PFSK-1 (cell line): ENCODE measurements around the gene PM20D2.

Source experiments
- FOXP2 ChIP-seq: optimal IDR thresholded peaks from 2 replicates; pipeline ENCODE3; 2011; ENCODE audit warnings: borderline replicate concordance, control low read depth, inconsistent platforms; ENCODE audit not compliant: insufficient read depth; ENCODE audit errors: extremely low read length, extremely low read depth
- POLR2AphosphoS5 ChIP-seq: IDR thresholded peaks from 2 replicates; pipeline ENCODE4 v1.6.1; 2012; ENCODE audit warnings: low read depth, mild to moderate bottlenecking, control low read depth, low read length, moderate library complexity
- SIN3A ChIP-seq: IDR thresholded peaks from 2 replicates; pipeline ENCODE4 v1.6.1; 2012; ENCODE audit warnings: mild to moderate bottlenecking, low read length, moderate library complexity, borderline replicate concordance; ENCODE audit not compliant: insufficient read depth
- TAF1 ChIP-seq: IDR thresholded peaks from 2 replicates; pipeline ENCODE4 v1.6.1; 2012; ENCODE audit warnings: low read length, control low read depth, borderline replicate concordance; ENCODE audit not compliant: insufficient read depth
- TF ChIP-seq, protein P1 (sequence below), 2 experiments: IDR thresholded peaks; 2 replicates each; pipeline versions ENCODE4 v1.6.1 to v1.8.0; 2011 to 2012; ENCODE audit warnings: low read depth in 2 of 2, low read length in 2 of 2, control low read depth in 1 of 2, inconsistent platforms in 1 of 2, mild to moderate bottlenecking in 1 of 2, moderate library complexity in 1 of 2; ENCODE audit not compliant: insufficient read depth in 1 of 2

PM20D2 gene

DNA sequence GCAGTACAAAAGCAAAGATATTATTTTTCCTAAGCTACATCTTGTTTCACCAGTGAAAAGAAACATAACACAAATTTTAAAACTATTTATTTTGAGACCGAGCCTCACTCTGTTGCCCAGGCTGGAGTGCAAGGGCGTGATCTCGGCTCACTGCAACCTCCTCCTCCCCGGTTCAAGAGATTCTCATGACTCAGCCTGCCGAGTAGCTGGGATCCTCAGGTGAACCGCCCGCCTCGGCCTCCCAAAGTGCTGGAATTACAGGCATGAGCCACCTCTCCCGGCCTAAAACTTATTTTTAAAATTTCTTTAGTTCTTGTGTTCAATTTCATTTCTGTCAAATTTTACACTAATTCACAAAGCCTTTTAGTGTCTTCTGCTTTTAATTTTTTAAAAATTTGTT is 33.9 kb upstream of the PM20D2 start:
- no peak for TF ChIP-seq TAF1
- no peak for TF ChIP-seq SIN3A

- TF ChIP-seq SIN3A = no peak
- TF ChIP-seq, protein P1, sequence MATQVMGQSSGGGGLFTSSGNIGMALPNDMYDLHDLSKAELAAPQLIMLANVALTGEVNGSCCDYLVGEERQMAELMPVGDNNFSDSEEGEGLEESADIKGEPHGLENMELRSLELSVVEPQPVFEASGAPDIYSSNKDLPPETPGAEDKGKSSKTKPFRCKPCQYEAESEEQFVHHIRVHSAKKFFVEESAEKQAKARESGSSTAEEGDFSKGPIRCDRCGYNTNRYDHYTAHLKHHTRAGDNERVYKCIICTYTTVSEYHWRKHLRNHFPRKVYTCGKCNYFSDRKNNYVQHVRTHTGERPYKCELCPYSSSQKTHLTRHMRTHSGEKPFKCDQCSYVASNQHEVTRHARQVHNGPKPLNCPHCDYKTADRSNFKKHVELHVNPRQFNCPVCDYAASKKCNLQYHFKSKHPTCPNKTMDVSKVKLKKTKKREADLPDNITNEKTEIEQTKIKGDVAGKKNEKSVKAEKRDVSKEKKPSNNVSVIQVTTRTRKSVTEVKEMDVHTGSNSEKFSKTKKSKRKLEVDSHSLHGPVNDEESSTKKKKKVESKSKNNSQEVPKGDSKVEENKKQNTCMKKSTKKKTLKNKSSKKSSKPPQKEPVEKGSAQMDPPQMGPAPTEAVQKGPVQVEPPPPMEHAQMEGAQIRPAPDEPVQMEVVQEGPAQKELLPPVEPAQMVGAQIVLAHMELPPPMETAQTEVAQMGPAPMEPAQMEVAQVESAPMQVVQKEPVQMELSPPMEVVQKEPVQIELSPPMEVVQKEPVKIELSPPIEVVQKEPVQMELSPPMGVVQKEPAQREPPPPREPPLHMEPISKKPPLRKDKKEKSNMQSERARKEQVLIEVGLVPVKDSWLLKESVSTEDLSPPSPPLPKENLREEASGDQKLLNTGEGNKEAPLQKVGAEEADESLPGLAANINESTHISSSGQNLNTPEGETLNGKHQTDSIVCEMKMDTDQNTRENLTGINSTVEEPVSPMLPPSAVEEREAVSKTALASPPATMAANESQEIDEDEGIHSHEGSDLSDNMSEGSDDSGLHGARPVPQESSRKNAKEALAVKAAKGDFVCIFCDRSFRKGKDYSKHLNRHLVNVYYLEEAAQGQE (IDR thresholded peaks at IDR 0.05; ENCODE audit: insufficient read depth in 1 of 2, low read depth in 2 of 2, low read length in 2 of 2) = no peak
- no peak for TF ChIP-seq POLR2AphosphoS5
- no peak for TF ChIP-seq TAF1
- no peak for TF ChIP-seq FOXP2
Observed at GRCh38 chr6:89116702-89117101, 29.2 kb upstream of the PM20D2 start.

- TF ChIP-seq POLR2AphosphoS5 (no peak), SIN3A (no peak), FOXP2 (peak; percentile 9), TAF1 (no peak)
- TF ChIP-seq, protein P1 (IDR thresholded peaks at IDR 0.05; ENCODE audit: insufficient read depth in 1 of 2, low read depth in 2 of 2, low read length in 2 of 2) = 0 out of 4 replicates have a peak, but pooled peaks of 1 of the 2 experiments have one; percentile 6
Observed at GRCh38 chr6:89117211-89118108, 28.4 kb upstream of the PM20D2 start, which contains the start of gene SRSF12. Gene SRSF12 (minus strand): TSS chr6:89118071. CDS start chr6:89117887, 184 bp downstream.

DNA sequence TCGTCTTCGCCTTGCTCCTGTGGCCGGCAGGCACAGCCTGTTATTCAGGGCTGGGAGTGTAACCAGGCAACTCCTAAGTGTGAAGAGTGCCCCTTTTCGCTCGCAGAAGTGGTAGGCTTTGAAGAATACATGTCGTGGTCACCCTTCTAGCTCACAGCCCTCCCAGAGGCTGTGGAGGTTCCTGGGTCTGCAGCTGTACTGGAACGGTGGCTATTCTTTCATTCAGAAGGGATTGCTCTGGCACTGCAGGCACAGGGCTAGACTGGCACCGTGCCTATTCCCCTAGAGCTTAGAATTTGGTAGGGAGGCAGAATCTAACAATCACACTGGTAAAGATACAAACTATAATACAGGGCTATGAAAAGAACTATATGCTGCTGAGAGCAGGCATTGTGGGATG is 26.9 kb upstream of the PM20D2 start:
- TF ChIP-seq TAF1 = no peak
- TF ChIP-seq, protein P1 (IDR thresholded peaks at IDR 0.05; ENCODE audit: insufficient read depth in 1 of 2, low read depth in 2 of 2, low read length in 2 of 2) = no peak
- no peak for TF ChIP-seq SIN3A
- TF ChIP-seq FOXP2 = no peak

- no peak for TF ChIP-seq FOXP2
- no peak for TF ChIP-seq SIN3A
- no peak for TF ChIP-seq TAF1
- TF ChIP-seq, protein P1 (IDR thresholded peaks at IDR 0.05; ENCODE audit: insufficient read depth in 1 of 2, low read depth in 2 of 2, low read length in 2 of 2) = no peak
- TF ChIP-seq POLR2AphosphoS5 = no peak
Observed at GRCh38 chr6:89120371-89120770, 25.5 kb upstream of the PM20D2 start.
